Right lung (tissue), 5 donors: Measurements from ENCODE around the gene PGLYRP4. TPM values are rescaled to one million over a fixed set of nuclear protein-coding genes. Genes with fewer than 3 reads are reported as not detected.
"Not testable (repeated sequence)": the region's sequence is repeated elsewhere in the genome, so short reads cannot be mapped to it uniquely, and the experiment has no call there.

Experiments used
- DNase-seq, 2 donors: peaks; one replicate each; pipeline ENCODE4 v3.0.0-alpha.2; 2013
- polyA plus RNA-seq, 5 donors: library from polyadenylated mRNA; unstranded; fragments of 120-200 nt; gene quantifications; one replicate each; pipeline versions ENCODE4 v1.2.1 to v1.2.3, GENCODE V29; 2013; ENCODE audit warnings: inconsistent platforms in 1 of 5, low replicate concordance in 1 of 5; ENCODE audit not compliant: insufficient read length in 5 of 5, insufficient read depth in 1 of 5

PGLYRP4 gene
- polyA plus RNA-seq, 5 donors: not detected

DNA sequence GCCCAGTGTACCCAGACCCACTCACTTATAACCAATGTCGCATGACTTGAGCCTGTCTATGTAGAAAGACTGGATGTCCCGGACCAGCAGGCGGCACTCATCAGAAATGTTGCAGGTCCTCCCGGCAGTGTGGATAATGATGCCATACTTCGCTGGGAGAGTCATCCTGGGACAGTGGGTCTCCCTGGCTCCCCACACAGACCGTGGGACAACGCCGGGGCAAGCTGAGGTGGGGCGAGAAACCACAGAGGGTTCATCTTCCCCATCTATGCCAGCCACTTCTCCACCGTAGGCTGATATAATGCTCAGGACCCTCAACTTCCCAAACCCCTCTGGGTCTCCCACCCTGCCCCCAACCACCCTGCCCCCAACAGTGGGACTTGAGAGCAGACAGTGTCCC lies 8.3 kb downstream of the PGLYRP4 start:
- DNase-seq: no peak

DNA sequence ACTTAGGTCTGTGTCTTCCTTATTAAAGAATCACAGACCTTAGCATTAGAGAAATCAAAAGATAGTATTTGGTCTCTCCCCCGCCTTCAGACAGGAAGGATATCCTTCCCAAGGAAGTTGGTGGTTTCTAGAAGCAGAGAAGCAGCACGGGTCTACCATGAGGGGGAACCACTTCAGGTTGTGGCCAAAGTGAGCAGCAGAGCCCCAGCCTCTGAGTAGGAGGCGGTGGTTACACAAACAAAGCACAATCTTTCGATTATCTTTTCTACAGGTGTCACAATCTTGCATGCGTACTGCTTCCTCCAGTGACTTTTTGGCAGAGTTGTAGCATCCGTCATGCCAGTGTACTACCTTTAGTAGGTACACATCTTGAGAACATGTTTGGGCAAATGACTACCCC lies 8.8 kb downstream of the PGLYRP4 start:
- no peak for DNase-seq

DNA sequence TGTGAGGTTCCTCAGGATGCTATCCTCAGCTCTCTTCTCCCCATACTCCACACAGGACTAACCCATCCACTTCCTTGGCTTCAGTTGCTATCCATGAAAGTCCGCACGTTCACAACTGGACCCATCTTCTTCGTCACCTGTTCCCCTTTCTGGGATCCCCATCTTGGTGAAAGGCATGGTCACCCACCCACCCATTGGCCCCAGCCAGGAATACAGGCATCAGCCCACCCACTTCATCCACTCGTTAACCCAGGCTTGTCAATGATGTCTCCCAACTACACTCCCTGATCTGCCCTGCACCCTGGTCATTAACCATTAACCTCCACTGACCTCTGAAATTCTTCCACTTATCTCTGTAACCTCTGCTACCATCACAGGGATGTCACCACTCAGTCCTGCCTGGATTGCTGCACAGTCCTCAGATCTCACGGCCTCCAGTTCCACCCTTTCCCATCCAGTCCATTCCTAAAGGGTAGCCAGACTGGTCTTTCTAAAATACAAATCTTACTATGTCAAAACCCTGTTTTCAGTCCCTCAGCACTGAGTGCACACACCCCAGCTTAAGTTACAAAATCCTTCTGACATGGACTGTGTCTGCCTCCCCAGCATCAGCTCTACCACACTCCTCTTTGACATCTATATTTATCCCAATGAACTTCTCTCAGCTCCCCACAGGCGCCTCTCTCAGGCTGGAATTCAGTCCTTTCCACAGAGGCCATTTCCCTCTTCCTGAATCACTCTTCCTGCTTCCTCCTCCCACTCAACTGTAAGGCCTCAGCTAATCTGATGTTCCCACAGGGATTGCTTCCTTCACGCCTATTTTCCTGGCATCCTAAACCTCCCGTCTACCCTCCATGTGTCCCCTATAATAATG lies 10.4 kb downstream of the PGLYRP4 start:
- DNase-seq: no peak

DNA sequence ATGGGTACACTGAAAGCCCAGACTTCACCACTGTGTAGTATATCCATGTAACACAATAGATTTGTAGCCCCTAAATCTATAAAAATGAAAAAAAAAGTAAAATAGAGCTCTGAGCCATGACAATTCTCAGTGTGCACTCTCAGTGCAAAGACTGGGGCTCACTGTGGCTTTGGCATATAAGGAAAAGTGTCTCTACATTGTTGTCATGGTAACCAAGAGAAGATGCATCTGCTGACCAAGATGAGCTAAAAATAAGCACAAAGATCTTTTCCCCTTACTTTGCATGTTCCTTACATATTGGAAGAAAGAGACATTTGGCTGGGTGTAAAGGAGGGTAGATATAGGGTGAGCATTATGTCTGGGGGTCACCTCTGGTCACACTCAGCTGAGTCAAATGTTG lies 12.0 kb downstream of the PGLYRP4 start:
- DNase-seq: no peak

DNA sequence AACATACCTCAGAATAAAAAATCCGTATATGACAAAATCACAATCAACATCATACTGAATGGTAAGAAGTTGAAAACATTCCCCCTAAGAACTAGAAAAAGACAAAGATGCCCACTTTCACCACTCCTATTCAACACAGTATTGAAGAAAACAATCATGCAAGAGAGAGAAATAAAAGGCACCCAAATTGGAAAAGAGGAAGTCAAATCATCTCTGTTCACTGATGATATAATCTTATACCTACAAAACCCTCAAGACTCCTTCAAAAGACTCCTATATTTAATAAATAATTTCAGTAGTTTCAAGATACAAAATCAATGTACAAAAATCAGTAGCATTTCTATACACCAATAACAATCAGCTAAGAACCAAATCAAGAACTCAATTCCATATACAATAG lies 14.7 kb downstream of the PGLYRP4 start:
- DNase-seq: no peak

DNA sequence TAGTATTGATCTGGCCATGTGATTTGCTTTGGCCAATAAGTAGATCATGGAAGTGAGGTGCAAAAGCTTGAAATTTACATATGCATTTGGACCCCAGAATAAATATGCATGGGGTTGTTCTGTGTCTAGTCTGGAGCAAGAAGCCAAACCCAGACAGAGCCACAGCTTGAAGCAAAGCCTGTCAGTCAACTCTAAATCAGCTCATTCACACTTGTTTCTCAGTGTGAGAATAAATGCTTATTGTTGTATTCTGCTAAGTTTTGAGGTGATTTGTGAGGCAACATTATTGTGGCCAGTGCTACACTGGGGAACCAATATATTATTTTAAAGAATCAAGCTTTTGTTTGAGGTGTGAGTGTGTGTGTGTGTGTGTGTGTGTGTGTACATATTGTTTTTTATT lies 23.7 kb downstream of the PGLYRP4 start:
- no peak for DNase-seq

DNA sequence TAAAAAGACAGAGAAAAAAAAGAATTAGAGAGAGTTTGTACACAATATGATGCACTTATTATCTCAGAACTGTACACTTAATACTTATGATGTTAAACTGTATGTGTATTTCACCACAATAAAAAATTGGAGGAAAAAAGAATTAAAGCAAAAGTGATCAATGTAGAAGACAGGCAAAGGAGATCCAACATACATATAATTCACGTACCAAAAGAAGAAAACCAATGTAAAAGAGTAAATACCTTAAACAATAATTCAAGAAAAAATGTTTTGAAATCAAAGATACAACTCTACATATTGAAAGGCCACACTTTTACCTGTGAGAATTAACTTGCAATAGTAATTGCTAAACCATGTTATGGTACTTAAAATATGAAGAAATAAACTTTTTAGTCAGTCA lies 26.1 kb downstream of the PGLYRP4 start:
- no peak for DNase-seq

DNA sequence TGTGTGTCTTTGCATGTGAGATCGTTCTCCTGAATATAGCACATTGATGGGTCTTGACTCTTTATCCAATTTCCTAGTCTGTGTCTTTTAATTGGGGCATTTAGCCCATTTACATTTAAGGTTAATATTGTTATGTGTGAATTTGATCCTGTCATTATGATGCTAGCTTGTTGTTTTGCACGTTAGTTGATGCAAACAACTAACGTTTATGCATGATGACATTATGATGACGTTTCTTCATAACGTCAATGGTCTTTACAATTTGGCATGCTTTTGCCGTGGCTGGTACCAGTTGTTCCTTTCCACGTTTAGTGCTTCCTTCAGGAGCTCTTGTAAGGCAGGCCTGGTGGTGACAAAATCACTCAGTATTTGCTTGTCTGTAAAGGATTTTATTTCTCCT lies 30.5 kb downstream of the PGLYRP4 start:
- not testable (repeated sequence) for DNase-seq

DNA sequence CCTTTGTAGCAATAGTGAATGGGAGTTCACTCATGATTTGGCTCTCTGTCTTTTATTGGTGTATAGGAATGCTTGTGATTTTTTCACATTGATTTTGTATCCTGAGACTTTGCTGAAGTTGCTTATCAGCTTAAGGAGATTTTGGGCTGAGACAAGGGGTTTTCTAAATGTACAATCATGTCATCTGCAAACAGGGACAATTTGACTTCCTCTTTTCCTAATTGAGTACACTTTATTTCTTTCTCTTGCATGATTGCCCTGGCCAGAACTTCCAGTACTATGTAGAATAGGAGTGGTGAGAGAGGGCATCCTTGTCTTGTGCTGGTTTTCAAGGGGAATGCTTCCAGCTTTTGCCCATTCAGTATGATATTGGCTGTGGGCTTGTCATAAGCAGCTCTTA lies 32.6 kb downstream of the PGLYRP4 start:
- not testable (repeated sequence) for DNase-seq

DNA sequence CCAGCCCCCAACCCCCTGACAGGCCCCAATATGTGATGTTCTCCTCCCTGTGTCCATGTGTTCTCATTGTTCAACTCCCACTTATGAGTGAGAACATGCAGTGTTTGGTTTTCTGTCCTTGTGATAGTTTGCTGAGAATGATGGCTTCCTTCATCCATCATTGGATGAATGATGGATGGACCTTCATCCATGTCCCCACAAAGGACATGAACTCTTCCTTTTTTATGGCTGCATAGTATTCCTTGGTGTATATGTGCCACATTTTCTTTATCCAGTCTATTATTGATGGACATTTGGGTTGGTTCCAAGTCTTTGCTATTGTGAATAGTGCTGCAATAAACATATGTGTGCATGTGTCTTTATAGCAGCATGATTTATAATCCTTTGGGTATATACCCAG lies 34.3 kb downstream of the PGLYRP4 start:
- DNase-seq: not testable (repeated sequence)

DNA sequence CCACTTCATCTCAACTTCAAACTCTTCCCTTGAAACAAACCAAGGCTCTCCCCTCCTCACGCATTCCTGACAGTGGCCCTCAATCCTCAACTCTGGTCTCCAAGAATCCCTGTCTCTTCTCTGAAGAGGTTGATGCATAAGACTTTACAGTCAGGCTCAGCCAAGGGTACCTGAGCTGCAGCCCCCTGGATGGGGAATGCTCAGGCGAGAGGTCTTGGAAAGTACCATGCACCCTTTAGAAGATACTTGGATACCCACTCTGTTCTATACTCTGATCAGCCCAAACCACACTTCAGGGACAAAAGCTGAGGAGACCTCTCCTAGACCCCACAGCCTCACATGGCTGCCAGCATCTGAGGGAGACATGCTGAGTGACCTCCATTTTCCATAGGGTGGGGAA lies 35.4 kb downstream of the PGLYRP4 start:
- no peak for DNase-seq

DNA sequence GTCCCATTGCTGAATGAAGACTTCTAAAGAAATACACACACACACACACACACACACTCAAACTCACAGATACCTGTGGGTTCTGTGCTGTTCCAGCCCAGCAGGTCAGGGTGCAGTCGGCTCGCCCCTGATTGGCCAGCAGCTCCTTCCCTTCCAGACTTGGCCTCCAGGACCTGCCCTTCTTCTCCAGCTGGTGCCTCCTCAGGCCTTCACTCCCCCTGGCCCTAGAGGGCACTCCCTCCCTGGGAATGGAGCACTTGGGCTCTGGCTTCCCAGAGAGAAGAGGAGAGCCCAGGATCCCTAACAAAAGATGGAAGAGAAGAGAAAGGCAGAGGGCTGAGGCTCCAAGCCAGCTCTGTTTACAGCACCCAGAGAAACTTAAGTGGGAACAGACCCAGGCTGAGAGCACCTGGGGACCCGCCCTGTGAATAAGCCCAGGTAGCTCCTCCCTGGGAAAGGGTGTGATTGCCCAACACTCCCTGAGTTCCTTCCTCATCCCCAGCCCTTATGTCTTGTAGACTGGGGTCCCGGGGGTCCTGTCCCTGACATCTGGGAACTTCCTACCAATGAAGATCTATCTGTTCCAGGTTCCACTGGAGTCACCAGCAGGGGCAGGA lies 36.0 kb downstream of the PGLYRP4 start, which contains the start of gene PGLYRP3:
Gene PGLYRP3, minus strand, starts transcription at position 383 of the 617 bp plus-strand sequence. CDS start 2,287 bp downstream, outside the sequence.
- DNase-seq: no peak

DNA sequence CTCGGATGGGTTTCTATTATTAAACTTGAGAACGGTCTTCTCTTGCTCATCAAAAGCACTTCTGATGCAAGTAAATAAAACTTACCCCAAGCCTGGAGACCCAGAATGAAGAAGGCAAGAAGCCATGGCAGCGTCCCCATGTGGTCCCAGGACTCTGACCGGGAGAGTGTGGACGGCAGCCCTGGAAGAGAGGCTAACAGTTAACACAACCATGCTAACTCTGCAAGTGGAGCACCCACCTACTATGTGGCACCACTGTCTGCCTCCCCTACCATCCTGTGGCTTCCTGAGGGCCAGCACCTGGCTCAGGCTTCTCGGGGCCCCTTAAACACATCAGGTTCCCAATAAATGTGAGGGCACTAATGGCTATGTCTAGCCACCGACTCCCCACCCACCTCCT lies 38.1 kb downstream of the PGLYRP4 start:
- no peak for DNase-seq

DNA sequence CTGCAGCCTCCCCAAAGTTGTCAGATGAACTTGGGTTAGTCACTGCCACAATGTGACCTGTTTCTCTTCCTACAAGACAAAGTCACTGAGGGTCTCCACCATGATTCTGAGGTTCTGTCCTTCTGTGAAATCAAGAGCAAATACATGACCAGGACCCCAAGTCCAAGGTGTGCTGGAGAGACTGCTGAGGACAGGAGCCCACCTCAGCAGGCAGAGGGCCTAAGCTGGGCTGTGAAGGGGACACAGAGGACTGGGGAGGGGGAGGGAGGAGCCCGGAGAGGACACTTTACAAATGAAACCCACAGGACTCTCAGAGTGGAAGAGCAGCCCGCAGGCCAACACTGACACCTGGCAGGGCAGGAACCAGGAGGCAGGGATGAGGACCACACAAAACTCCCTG lies 39.2 kb downstream of the PGLYRP4 start:
- no peak for DNase-seq

DNA sequence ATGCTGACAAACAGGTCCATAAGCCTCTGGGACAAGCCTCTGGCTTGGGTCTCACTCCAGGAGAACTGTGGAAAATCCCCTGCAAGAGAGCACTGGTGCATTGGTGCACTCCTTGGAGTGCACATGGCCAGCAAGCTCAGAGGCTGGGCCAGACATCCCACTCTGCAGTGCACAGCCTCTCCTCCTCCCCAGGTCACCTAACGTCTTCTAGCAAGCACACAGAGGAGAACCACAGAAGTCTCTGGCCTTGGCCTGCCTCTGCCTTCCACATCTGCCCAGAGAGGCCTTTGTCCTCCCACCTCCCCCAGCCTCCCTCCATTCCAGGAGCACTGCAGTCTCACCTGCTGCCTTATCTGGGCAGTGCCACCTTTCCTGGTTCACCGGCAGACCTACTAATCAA lies 40.1 kb downstream of the PGLYRP4 start:
- no peak for DNase-seq

DNA sequence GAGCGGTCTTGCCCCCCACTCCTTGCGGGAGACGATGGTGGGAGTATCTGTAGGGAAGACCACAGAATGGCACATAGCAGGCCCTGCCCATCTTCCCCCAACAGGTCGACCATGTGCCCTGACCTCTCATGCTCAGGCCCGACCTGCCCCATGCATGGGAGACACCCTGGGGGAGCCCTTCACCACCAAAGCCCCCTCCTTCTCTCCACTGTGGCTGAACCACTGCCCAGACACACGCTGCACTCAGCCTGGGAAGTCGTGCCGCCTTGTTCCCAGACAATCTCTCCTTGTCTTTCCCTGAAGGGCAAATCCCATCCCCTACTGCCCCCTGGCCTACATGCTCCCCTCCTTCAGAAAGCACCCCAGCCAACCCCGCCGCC lies 41.4 kb downstream of the PGLYRP4 start:
- no peak for DNase-seq

DNA sequence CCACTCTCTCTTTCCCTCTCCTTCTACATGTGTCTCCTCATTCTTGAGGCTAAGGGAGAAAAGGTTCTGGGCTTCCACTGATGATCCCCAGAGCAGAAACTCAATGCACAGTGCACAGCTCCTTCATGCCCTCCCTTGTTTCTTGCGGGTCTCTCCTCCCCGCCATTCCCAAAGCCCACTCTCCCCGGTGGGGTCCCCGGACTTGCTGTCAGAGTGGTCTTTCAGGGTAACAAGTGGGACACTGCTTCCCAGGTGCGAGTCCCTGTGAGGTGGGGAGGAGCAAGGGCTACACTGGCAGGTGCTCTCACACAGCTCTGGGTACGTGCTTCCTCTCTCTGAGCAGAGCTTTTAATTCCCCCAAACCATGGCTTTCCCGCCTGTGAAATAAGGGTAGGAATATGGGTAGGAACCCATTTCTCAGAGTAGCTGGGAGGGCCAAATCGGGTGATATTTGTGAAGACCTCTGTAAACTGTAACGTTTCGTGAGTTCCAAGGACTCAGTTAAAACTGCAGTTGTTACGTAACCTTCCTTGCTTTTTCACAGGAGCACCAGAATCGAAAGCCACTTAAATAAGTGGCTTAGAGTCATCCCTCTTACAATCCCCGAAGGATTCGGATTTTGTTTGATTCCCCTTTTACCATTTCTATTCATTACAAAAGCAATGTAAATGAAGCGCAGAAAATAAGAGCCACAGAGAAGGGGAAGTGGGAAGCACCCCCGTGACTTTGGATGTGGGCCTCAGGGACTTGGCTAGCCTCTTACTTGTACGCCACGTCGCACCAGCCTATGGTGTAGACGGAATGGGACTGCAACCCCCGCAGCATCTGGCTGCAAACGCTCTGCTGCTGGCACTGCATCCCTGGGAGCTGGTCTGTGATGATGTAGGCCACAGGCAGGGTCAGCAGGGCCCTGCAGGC lies 42.1 kb downstream of the PGLYRP4 start:
- no peak for DNase-seq

DNA sequence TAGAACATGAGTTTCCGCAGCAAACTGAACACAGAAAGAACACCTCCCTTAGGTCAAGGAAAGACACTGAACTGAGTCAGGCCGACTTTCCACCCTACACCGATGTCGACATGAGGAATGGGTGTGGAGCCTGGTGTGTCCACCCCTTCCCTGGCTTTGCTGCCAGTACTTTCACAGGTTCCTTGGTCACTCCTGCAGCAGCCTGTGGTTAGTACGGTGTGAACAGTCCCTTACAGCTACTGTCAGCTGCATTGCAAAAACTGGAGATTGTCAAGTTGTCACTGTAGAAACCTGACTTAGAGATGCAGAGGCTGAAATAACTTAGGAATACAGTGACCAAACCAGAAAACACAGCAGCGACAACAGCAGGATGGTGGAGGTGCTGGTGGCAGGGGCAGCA lies 43.0 kb downstream of the PGLYRP4 start:
- no peak for DNase-seq

DNA sequence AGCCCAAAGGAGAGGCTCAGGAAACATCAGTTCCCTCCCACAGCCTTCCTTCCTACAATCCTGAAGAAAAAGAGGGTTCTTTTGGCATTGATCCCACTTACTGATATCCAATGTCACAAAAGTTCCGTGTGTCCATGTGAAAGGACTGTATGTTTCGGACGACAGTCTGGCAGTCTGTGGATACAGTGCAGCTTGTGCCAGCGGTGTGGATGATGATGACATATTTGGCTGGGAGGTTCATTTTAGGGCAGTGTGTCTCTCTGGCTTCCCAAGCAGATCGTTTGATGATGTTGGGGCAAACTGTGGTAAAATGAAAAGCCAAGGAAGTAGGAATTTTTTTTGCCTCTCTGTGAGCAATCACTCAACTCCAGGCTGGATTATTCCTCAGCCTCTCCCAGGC lies 46.3 kb downstream of the PGLYRP4 start:
- no peak for DNase-seq

DNA sequence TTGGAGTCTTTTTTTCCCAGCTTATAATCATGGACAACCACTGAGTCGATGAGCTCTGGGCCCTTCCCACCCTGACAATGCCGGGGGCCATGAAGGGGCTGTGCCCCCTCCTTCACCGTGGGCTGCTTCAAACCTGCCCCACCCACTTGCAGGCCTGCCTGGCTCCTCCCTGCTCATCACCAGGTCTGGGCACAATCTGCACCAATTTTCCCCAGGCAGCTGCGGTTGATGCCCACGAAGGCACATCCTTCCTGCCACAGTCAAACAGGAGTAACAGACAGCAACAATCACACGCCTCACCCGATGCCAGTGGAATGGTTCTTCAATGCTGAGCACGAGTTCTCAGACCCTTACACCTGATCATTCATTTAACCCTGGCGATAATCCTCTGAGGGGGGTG lies 54.8 kb downstream of the PGLYRP4 start:
- DNase-seq: no peak

DNA sequence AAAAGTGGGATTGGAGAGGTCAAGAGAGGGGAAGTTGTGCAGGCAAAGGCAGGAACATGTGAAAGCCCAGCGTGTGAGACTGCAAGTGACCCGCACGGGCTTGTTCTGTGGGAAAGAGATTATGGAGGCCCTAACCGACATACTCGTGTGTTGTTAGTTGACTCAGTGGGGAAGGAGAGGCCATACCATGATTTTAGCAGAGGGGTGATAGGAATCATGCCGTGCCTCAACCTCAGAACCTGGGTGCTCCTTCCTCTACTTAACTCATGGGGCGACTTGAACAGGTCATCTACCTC lies 55.2 kb downstream of the PGLYRP4 start:
- no peak for DNase-seq

DNA sequence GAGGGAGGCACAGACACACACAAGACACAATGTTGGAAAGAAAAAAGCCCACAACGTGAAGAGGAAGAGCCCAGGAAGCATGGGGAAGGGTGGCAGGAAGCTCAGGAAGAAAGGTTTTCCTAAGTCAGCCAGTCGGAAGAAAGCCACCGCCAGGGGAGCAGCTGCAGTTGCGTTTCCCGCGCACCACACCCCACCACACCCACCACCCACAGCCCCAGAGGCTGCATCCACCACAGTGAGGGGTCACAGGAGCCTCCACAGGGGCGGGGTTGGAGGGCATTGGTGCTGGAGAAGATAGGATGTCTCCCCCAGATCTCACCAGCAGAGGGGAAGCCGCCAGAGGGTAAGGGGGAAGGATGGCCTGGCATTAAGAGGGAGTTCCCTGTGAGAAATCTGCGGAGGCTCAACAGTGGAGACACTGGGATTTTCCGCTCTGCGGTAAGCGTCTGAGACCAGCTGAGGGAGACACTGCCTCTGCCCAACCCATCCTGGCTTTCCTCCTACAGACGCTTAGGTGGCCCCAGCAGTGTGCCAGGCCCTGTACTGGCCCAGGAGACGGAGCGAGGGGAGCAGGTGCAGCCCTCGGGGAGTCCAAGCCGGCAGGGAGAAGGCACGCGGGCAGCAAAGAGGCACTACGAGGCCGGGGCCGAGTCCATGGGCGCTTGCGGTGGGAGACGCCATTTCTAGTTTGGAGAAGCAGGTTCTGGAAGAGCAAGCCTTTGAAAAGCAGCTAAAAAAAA lies 55.7 kb downstream of the PGLYRP4 start:
- no peak for DNase-seq
